Measurements from ENCODE around the gene TMEM40.
"Not testable (repeated sequence)": the region's sequence is repeated elsewhere in the genome, so short reads cannot be mapped to it uniquely, and the experiment has no call there.

The TMEM40 gene

GRCh38 chr3:12759097-12759679 lies at the start of gene TMEM40:
TSS of gene TMEM40 (minus strand) at chr3:12759259. CDS start at chr3:12749832, 9,427 bp downstream.
- in situ Hi-C loops (cut with MboI; ENCODE audit: low sequenced_read_pairs): no loop called here

- in situ Hi-C loops (cut with MboI; ENCODE audit: low sequenced_read_pairs): no loop called here
Measured at GRCh38 chr3:12808587-12808986, 49.5 kb upstream of the TMEM40 start.

GRCh38 chr3:12807601-12808359 lies 48.7 kb upstream of the TMEM40 start:
- in situ Hi-C loops (cut with MboI; ENCODE audit: low sequenced_read_pairs): no loop called here

GRCh38 chr3:12807066-12807465 lies 48.0 kb upstream of the TMEM40 start:
- in situ Hi-C loops (cut with MboI; ENCODE audit: low sequenced_read_pairs): no loop called here

- in situ Hi-C loops (cut with MboI; ENCODE audit: low sequenced_read_pairs): no loop called here
Measured at GRCh38 chr3:12803371-12803770, 44.3 kb upstream of the TMEM40 start.

GRCh38 chr3:12799525-12800440 lies 40.7 kb upstream of the TMEM40 start:
- in situ Hi-C loops (cut with MboI; ENCODE audit: low sequenced_read_pairs): no loop called here

- in situ Hi-C loops (cut with MboI; ENCODE audit: low sequenced_read_pairs): no loop called here
Measured at GRCh38 chr3:12798559-12799179, 39.6 kb upstream of the TMEM40 start.

- in situ Hi-C loops (cut with MboI; ENCODE audit: low sequenced_read_pairs): no loop called here
Measured at GRCh38 chr3:12797892-12798558, 39.0 kb upstream of the TMEM40 start.

- in situ Hi-C loops (cut with MboI; ENCODE audit: low sequenced_read_pairs): no loop called here
Measured at GRCh38 chr3:12797124-12797891, 38.2 kb upstream of the TMEM40 start.

GRCh38 chr3:12796171-12797123 lies 37.4 kb upstream of the TMEM40 start, which contains the start of gene CAND2:
TSS of gene CAND2 (plus strand) at chr3:12796680. CDS start at chr3:12796721, 41 bp downstream.
- in situ Hi-C loops (cut with MboI; ENCODE audit: low sequenced_read_pairs): no loop called here

GRCh38 chr3:12793701-12794100 lies 34.6 kb upstream of the TMEM40 start:
- in situ Hi-C loops (cut with MboI; ENCODE audit: low sequenced_read_pairs): no loop called here

- in situ Hi-C loops (cut with MboI; ENCODE audit: low sequenced_read_pairs): no loop called here
Measured at GRCh38 chr3:12791430-12791829, 32.4 kb upstream of the TMEM40 start.

GRCh38 chr3:12787967-12788690 lies 29.1 kb upstream of the TMEM40 start:
- in situ Hi-C loops (cut with MboI; ENCODE audit: low sequenced_read_pairs): not testable (repeated sequence)

GRCh38 chr3:12787346-12787745 lies 28.3 kb upstream of the TMEM40 start:
- in situ Hi-C loops (cut with MboI; ENCODE audit: low sequenced_read_pairs): not testable (repeated sequence)

GRCh38 chr3:12785096-12785495 lies 26.0 kb upstream of the TMEM40 start:
- in situ Hi-C loops (cut with MboI; ENCODE audit: low sequenced_read_pairs): no loop called here

- in situ Hi-C loops (cut with MboI; ENCODE audit: low sequenced_read_pairs): no loop called here
Measured at GRCh38 chr3:12782172-12782815, 23.2 kb upstream of the TMEM40 start.

- in situ Hi-C loops (cut with MboI; ENCODE audit: low sequenced_read_pairs): no loop called here
Measured at GRCh38 chr3:12780751-12781150, 21.7 kb upstream of the TMEM40 start.

Data from hTERT RPE-1 (cell line).